ENCODE measurements around the gene ANTXRL. TPM values are rescaled to one million over a fixed set of nuclear protein-coding genes. Genes with fewer than 3 reads are reported as not detected.

Gene ANTXRL
- total RNA-seq, 2 experiments from 2014 or later, result 0.95 TPM; not detected in 1

- no TSS peak for BruUV-seq (replicated peaks)
- Histone ChIP-seq H3K27ac (ENCODE audit: low read depth, low read length, poor library complexity, severe bottlenecking) (no peak overlapping the region), H3K9me2 (ENCODE audit: insufficient read depth, low read length) (no peaks in the 10 kb centered on the region), H4K20me1 (ENCODE audit: insufficient read depth, low read length) (no peaks in the 10 kb centered on the region), H3K9me3 (ENCODE audit: low read length) (no peaks in the 10 kb centered on the region), H2AFZ (ENCODE audit: low read length) (no peak overlapping the region), H3K79me2 (ENCODE audit: insufficient read depth, low read depth, low read length) (no peaks in the 10 kb centered on the region), H3K36me3 (ENCODE audit: insufficient read depth, low read length) (no peaks in the 10 kb centered on the region), H3K4me3 (ENCODE audit: low read depth, low read length, poor library complexity, severe bottlenecking) (no peak overlapping the region), H3K4me2 (ENCODE audit: low read length) (no peak overlapping the region), H3K4me1 (ENCODE audit: insufficient read depth, low read length, poor library complexity, severe bottlenecking) (no peaks in the 10 kb centered on the region)
- DNase-seq (ENCODE audit: low spot score), result no peak
- intact Hi-C loops (cut with micrococcal nuclease; ENCODE audit: unreplicated experiment), result no loop called here
- CTCF ChIA-PET (ENCODE audit: unreplicated experiment), result no interaction called here
- TF ChIP-seq, protein P1, sequence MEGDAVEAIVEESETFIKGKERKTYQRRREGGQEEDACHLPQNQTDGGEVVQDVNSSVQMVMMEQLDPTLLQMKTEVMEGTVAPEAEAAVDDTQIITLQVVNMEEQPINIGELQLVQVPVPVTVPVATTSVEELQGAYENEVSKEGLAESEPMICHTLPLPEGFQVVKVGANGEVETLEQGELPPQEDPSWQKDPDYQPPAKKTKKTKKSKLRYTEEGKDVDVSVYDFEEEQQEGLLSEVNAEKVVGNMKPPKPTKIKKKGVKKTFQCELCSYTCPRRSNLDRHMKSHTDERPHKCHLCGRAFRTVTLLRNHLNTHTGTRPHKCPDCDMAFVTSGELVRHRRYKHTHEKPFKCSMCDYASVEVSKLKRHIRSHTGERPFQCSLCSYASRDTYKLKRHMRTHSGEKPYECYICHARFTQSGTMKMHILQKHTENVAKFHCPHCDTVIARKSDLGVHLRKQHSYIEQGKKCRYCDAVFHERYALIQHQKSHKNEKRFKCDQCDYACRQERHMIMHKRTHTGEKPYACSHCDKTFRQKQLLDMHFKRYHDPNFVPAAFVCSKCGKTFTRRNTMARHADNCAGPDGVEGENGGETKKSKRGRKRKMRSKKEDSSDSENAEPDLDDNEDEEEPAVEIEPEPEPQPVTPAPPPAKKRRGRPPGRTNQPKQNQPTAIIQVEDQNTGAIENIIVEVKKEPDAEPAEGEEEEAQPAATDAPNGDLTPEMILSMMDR (conservative IDR thresholded peaks at IDR 0.05; ENCODE audit: low read length), result no peak
- no peak for TF ChIP-seq EZH2phosphoT487 (IDR thresholded peaks at IDR 0.05; ENCODE audit: borderline replicate concordance, low read depth, low read length)
- POLR2A ChIA-PET, result no interaction called here
Observed at GRCh38 chr10:46317889-46318288, 31.1 kb downstream of the ANTXRL start.

- Histone ChIP-seq H3K4me2 (ENCODE audit: low read length) (no peak overlapping the region), H3K9me2 (ENCODE audit: insufficient read depth, low read length) (no peaks in the 10 kb centered on the region), H3K27ac (ENCODE audit: low read depth, low read length, poor library complexity, severe bottlenecking) (no peak overlapping the region), H3K79me2 (ENCODE audit: insufficient read depth, low read depth, low read length) (no peaks in the 10 kb centered on the region), H3K36me3 (ENCODE audit: insufficient read depth, low read length) (no peaks in the 10 kb centered on the region), H3K4me3 (ENCODE audit: low read depth, low read length, poor library complexity, severe bottlenecking) (no peak overlapping the region), H3K9me3 (ENCODE audit: low read length) (no peaks in the 10 kb centered on the region), H4K20me1 (ENCODE audit: insufficient read depth, low read length) (no peaks in the 10 kb centered on the region), H2AFZ (ENCODE audit: low read length) (no peak overlapping the region), H3K4me1 (ENCODE audit: insufficient read depth, low read length, poor library complexity, severe bottlenecking) (no peaks in the 10 kb centered on the region)
- intact Hi-C loops (cut with micrococcal nuclease; ENCODE audit: unreplicated experiment), result no loop called here
- POLR2A ChIA-PET, result interaction anchor here (0.6 kb wide), 1 partner anchor 229 kb away, joined by 3 read pairs; no protein-coding TSS in a partner anchor
- CTCF ChIA-PET (ENCODE audit: unreplicated experiment), result no interaction called here
- no peak for DNase-seq (ENCODE audit: low spot score)
- no TSS peak for BruUV-seq (replicated peaks)
- TF ChIP-seq EZH2phosphoT487 (IDR thresholded peaks at IDR 0.05; ENCODE audit: borderline replicate concordance, low read depth, low read length), result no peak
- TF ChIP-seq, protein P1 (conservative IDR thresholded peaks at IDR 0.05; ENCODE audit: low read length), result no peak
Observed at GRCh38 chr10:46318799-46319198, 32.0 kb downstream of the ANTXRL start.

GRCh38 chr10:46319389-46319788 lies 32.6 kb downstream of the ANTXRL start:
- no peak overlapping the region for H3K4me3 ChIP-seq (ENCODE audit: low read depth, low read length, poor library complexity, severe bottlenecking)

More at GRCh38 chr10:46319389-46319788, 32.6 kb downstream of the ANTXRL start:
- ChIA-PET POLR2A (no interaction called here), CTCF (ENCODE audit: unreplicated experiment) (no interaction called here)
- intact Hi-C loops (cut with micrococcal nuclease; ENCODE audit: unreplicated experiment), result no loop called here
- no TSS peak for BruUV-seq (replicated peaks)
- no peaks in the 10 kb centered on the region for H3K9me2 ChIP-seq (ENCODE audit: insufficient read depth, low read length)
- no peaks in the 10 kb centered on the region for H3K79me2 ChIP-seq (ENCODE audit: insufficient read depth, low read depth, low read length)
- DNase-seq (ENCODE audit: low spot score), result no peak
- no peak overlapping the region for H3K27ac ChIP-seq (ENCODE audit: low read depth, low read length, poor library complexity, severe bottlenecking)
- H3K4me1 ChIP-seq (ENCODE audit: insufficient read depth, low read length, poor library complexity, severe bottlenecking), result no peaks in the 10 kb centered on the region
- no peak overlapping the region for H3K4me2 ChIP-seq (ENCODE audit: low read length)
- H4K20me1 ChIP-seq (ENCODE audit: insufficient read depth, low read length), result no peaks in the 10 kb centered on the region
- H2AFZ ChIP-seq (ENCODE audit: low read length), result no peak overlapping the region
- TF ChIP-seq, protein P1 (conservative IDR thresholded peaks at IDR 0.05; ENCODE audit: low read length), result no peak
- H3K9me3 ChIP-seq (ENCODE audit: low read length), result no peaks in the 10 kb centered on the region
- no peaks in the 10 kb centered on the region for H3K36me3 ChIP-seq (ENCODE audit: insufficient read depth, low read length)
